Activated CD4-positive, alpha-beta T cell treated with anti-CD3 and anti-CD28 coated beads for 24 hours (primary cell): ENCODE results near the gene CAMK2D.

Experiments used
- DNase-seq, 2 donors: peaks; one replicate each; pipeline ENCODE4 v3.0.0-alpha.2; 2020; ENCODE audit warnings: low read depth in 2 of 2

Gene CAMK2D

GRCh38 chr4:113604955-113605354, 156.6 kb downstream of the CAMK2D start:
- no peak for DNase-seq

GRCh38 chr4:113603911-113604310, 157.6 kb downstream of the CAMK2D start:
- no peak for DNase-seq

- DNase-seq, result no peak
Measured at GRCh38 chr4:113602646-113603228, 158.8 kb downstream of the CAMK2D start.

DNA sequence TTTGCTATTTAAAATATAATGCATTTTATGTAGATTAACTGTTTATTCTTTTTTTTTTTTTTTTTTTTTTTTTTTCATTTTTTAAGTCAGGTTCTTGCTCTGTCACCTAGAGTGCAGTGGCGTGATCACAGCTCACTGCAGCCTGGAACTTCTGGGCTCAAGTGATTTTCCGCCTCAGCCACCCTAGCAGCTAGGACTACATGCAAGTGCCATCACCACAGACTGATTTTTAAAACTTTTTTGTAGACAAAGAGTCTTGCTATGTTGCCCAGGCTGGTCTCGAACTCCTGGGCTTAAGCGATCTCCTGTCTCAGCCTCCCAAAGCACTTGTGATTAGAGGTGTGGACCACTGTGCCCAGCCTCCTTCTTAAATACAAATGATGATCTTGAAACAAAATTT, 159.9 kb downstream of the CAMK2D start:
- no peak for DNase-seq

DNA sequence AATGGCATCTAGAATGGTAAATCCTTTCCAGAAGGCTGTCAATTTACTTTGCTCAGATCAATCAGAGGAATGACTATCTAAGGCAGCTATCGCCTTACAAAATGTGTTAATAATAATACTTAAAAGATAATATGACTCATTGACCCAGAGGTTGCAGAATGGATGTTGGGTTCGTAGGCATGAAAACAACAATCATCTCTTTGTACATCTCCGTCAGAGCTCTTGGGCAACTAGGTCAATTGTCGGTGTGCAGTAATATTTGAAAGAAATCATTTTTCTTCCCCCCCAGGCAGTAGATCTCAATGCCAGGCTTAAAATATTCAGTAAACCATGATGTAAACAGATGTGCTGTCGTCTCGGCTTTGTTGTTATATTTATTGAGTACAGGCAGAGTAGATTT, 165.1 kb downstream of the CAMK2D start:
- no peak for DNase-seq

GRCh38 chr4:113594231-113594556, 167.3 kb downstream of the CAMK2D start:
- DNase-seq, result no peak

- DNase-seq, result no peak
Measured at GRCh38 chr4:113593400-113594230, 167.9 kb downstream of the CAMK2D start.

- no peak for DNase-seq
Measured at GRCh38 chr4:113591982-113592381, 169.6 kb downstream of the CAMK2D start.

DNA sequence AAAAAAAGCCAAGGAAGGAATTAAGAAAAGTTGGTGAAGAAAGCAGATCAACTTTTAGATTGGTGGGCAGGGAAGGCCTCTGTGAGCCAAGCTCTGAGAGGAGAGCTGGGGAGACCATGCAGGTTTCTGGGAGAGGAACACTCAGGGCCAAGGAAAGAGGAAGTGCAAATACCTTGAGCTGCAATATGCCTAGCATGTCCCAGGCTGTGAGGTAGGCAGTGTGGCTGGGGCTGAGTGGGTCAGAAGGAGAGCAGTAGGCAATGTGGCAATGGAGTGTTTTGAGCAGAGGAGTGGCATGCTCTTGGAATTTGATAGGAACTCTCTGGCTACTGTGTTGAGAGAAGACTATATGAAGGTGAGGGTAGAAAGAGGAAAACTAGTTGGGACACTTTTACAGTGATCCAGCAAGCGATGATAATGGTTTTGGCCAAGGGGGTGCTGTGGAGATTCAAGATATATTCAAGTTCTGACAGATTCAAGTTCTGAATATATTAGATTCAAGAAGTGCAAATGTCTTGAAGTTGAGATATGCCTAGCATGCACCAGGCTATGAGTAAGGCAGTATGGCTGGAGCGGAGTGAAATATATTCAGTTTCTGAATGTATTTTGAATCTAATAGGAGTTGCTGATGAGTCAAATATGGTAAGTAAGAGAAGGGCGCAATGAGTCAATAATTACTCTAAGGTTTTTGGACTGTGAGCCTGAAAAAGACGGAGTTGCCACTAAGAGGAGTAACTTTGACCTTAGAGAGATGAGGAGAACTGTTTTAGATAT, 172.5 kb downstream of the CAMK2D start:
- DNase-seq, result no peak

DNA sequence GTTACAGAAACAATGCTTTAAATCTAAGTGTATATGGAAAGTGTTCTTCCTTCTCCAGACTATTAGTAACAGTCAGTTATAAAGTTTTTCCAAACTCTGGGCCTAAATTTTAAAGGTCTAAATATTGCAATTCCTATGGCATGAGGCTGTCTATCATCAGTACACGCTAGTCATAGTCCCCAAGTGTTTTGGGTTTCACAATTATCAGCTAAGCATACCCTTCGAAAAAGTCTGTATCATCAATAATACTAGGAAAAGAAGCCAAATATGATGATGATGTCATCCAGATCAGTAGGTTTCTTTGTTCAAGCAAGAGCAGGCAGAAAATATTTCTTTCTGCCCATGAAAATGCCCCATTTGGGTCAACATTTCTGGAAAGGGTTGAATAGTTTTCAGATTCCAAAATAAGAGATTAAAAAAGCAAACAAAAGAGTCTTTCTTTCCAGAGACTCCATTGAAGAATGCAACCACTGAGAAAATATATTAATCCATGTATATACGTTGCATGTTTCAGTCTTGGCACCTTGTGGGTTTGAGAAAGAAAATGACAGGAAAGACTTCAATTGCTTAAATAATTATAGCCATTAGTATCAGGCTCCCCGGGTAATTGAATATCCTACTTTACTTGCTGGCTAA, 173.8 kb downstream of the CAMK2D start:
- no peak for DNase-seq

- no peak for DNase-seq
Measured at GRCh38 chr4:113587156-113587555, 174.4 kb downstream of the CAMK2D start.

- DNase-seq, result no peak
Measured at GRCh38 chr4:113586072-113586471, 175.5 kb downstream of the CAMK2D start.

- no peak for DNase-seq
Measured at GRCh38 chr4:113584407-113585150, 177.0 kb downstream of the CAMK2D start.

DNA sequence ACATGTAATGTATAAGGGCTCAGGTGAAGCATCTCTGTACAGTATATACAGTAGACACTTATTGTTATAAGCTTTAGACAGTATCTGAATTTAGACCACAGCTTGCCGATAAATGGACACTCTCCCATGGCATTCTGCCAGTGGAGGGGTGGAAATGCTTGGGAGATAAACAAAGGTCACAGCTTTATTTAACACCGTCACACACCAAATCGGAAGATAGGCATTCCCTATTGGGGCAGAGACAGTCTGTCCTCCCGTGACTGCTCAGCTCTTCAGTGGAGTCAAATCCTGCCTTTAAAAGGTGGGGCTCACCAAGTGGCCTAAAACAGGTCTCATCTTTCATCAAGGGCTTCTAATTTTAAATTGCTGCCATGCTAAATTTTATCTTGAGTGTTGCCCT, 178.8 kb downstream of the CAMK2D start:
- no peak for DNase-seq

GRCh38 chr4:113579360-113579759, 182.2 kb downstream of the CAMK2D start:
- DNase-seq, result no peak

- DNase-seq, result no peak
Measured at GRCh38 chr4:113576947-113577678, 184.4 kb downstream of the CAMK2D start.

DNA sequence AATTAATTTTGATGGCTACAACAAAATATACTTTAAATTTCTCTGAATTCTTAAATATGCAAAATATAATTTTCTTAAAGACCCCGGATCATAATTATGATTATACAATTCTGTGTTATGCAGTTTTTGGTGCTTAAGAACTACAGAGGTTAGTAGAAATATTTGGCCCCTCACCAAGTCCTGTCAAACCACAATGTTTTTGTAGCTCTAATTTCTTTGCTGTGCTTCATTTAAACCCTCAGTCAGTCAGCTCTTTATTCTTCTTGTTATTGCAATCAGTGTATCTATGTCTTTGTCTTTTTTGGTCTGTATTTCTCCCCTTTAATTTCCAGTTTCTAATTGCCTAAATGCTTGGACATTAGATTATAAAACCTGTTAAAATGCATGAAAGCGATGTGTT, 186.1 kb downstream of the CAMK2D start:
- DNase-seq, result no peak

- DNase-seq, result no peak
Measured at GRCh38 chr4:113574636-113575103, 186.9 kb downstream of the CAMK2D start.

DNA sequence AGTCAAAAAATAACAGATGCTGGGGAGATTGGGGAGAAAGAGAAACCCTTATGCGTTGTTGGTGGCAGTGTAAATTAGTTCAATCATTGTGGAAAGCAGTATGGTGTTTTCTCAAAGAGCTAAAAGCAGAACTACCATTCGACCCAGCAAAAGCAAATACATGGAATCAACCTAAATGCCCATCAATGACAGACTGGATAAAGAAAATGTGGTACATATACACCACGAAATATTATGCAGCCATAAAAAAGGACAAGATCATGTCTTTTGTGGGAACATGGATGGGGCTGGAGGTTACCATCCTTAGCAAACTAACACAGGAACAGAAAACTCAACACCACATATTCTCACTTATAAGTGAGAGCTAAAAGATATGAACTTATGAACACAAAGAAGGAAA, 188.9 kb downstream of the CAMK2D start:
- DNase-seq, result no peak

GRCh38 chr4:113566015-113566795, 195.3 kb downstream of the CAMK2D start:
- DNase-seq, result no peak
